ENCODE measurements around the gene SLC25A21. TPM values are rescaled to one million over a fixed set of nuclear protein-coding genes. Genes with fewer than 3 reads are reported as not detected.
"Not testable (repeated sequence)": the region's sequence is repeated elsewhere in the genome, so short reads cannot be mapped to it uniquely, and the experiment has no call there.

SLC25A21 gene
- total RNA-seq, 1 donor from 2014 or later: 6.4 TPM

DNA sequence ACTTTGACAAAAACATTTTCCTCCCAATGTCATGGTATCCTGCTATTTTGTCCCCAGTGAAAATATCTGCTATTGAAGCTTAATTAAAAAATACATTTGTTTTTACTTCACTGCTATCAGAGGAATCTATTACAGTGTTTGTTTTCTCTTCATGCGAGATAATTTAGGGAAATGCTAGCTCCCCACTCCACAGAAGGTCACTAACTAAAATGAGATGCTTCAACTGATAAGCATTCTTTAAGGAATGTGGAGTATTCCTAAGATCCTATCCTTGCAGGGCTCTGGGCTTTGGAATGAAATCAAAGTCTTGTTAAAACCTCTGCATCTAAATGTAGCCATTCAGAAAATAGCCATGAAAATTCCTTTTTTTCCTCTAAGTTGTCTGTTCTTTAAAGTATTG is 471.3 kb downstream of the SLC25A21 start:
- no peak overlapping the region for H3K4me2 ChIP-seq
- no peak overlapping the region for H3K4me3 Mint-ChIP-seq
- H3K27me3 Mint-ChIP-seq (ENCODE audit: insufficient read depth, low read depth): no peaks in the 10 kb centered on the region
- H4K20me1 ChIP-seq (ENCODE audit: low read depth): no peaks in the 10 kb centered on the region
- H2AFZ ChIP-seq (replicated peaks): no peak overlapping the region
- no peaks in the 10 kb centered on the region for H3K4me1 Mint-ChIP-seq
- H3K27ac Mint-ChIP-seq: no peak overlapping the region
- no peak overlapping the region for H3K9ac ChIP-seq
- peaks cover 7% of the 10 kb centered on the region for H3K4me1 ChIP-seq
- H3K9me3 ChIP-seq (ENCODE audit: low read depth): no peaks in the 10 kb centered on the region
- no peak overlapping the region for H3K27ac ChIP-seq
- H3K9me3 Mint-ChIP-seq: peaks cover 5% of the 10 kb centered on the region
- no peaks in the 10 kb centered on the region for H3F3A ChIP-seq (ENCODE audit: low read depth)
- H3K4me3 ChIP-seq: no peak overlapping the region
- no peaks in the 10 kb centered on the region for H3K27me3 ChIP-seq
- no peaks in the 10 kb centered on the region for H3K36me3 Mint-ChIP-seq
- TF ChIP-seq EZH2phosphoT487 (IDR thresholded peaks at IDR 0.05) (no peak), EZH2 (IDR thresholded peaks at IDR 0.05) (no peak)
- TF ChIP-seq, protein P1, sequence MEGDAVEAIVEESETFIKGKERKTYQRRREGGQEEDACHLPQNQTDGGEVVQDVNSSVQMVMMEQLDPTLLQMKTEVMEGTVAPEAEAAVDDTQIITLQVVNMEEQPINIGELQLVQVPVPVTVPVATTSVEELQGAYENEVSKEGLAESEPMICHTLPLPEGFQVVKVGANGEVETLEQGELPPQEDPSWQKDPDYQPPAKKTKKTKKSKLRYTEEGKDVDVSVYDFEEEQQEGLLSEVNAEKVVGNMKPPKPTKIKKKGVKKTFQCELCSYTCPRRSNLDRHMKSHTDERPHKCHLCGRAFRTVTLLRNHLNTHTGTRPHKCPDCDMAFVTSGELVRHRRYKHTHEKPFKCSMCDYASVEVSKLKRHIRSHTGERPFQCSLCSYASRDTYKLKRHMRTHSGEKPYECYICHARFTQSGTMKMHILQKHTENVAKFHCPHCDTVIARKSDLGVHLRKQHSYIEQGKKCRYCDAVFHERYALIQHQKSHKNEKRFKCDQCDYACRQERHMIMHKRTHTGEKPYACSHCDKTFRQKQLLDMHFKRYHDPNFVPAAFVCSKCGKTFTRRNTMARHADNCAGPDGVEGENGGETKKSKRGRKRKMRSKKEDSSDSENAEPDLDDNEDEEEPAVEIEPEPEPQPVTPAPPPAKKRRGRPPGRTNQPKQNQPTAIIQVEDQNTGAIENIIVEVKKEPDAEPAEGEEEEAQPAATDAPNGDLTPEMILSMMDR (IDR thresholded peaks at IDR 0.05): no peak
- H3K36me3 ChIP-seq: no peaks in the 10 kb centered on the region
- no peaks in the 10 kb centered on the region for H3K79me2 ChIP-seq (ENCODE audit: low read depth)
- no peak for DNase-seq (ENCODE audit: low spot score)

DNA sequence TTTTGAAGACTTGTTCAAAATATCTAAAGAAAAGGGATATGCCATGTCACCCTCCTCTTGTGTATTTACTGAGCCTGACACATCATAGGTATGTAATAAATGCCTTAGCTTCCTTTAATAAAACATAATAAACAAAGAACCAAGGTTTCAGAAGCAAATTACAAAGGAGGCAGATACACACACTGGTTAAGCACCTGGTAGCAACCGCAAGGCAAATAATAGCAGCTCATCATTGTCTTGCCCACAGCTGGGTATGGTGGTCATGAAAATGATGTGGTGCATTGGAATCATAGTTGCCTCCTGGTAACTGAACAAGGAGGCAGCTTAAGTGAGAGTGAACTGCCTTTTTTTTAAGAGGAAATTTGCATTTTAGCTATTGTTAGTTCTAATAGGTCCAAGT is 471.8 kb downstream of the SLC25A21 start:
- Histone ChIP-seq H3K79me2 (ENCODE audit: low read depth) (no peaks in the 10 kb centered on the region), H3K9ac (no peak overlapping the region), H3K27me3 (no peaks in the 10 kb centered on the region), H2AFZ (replicated peaks) (no peak overlapping the region), H3K36me3 (no peaks in the 10 kb centered on the region), H3K4me1 (peaks cover 7% of the 10 kb centered on the region), H3K4me2 (no peak overlapping the region), H3K9me3 (ENCODE audit: low read depth) (no peaks in the 10 kb centered on the region), H3K27ac (no peak overlapping the region), H3K4me3 (no peak overlapping the region), H4K20me1 (ENCODE audit: low read depth) (no peaks in the 10 kb centered on the region), H3F3A (ENCODE audit: low read depth) (no peaks in the 10 kb centered on the region)
- Mint-ChIP-seq H3K27me3 (ENCODE audit: insufficient read depth, low read depth) (no peaks in the 10 kb centered on the region), H3K4me1 (no peaks in the 10 kb centered on the region), H3K36me3 (no peaks in the 10 kb centered on the region), H3K4me3 (no peak overlapping the region), H3K9me3 (peaks cover 5% of the 10 kb centered on the region), H3K27ac (no peak overlapping the region)
- DNase-seq (ENCODE audit: low spot score): no peak
- TF ChIP-seq, protein P1 (IDR thresholded peaks at IDR 0.05): no peak
- no peak for TF ChIP-seq EZH2 (IDR thresholded peaks at IDR 0.05)
- no peak for TF ChIP-seq EZH2phosphoT487 (IDR thresholded peaks at IDR 0.05)

DNA sequence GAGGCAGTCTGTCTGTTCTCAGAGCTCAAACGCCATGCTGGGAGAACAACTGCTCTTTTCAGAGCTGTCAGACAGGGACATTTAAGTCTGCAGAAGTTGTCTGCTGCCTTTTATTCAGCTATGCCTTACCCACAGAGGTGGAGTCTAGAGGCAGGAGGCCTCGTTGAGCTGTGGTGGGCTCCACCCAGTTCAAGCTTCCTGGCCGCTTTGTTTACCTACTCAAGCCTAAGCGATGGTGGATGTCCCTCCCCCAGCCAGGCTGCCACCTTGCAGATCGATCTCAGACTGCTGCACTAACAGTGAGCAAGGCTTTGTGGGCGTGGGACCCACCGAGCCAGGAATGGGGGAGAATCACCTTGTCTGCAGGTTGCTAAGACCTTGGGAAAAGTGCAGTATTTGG is 473.0 kb downstream of the SLC25A21 start:
- not testable (repeated sequence) for H3F3A ChIP-seq (ENCODE audit: low read depth); DNase-seq (ENCODE audit: low spot score); H3K79me2 ChIP-seq (ENCODE audit: low read depth); H3K4me3 ChIP-seq; H3K4me1 Mint-ChIP-seq; H3K27me3 ChIP-seq; H3K27ac Mint-ChIP-seq; H4K20me1 ChIP-seq (ENCODE audit: low read depth); H2AFZ ChIP-seq (replicated peaks); H3K36me3 ChIP-seq; H3K4me2 ChIP-seq; H3K36me3 Mint-ChIP-seq; H3K9me3 ChIP-seq (ENCODE audit: low read depth); H3K27ac ChIP-seq; H3K4me3 Mint-ChIP-seq; H3K9ac ChIP-seq; H3K27me3 Mint-ChIP-seq (ENCODE audit: insufficient read depth, low read depth); H3K4me1 ChIP-seq
- H3K9me3 Mint-ChIP-seq: peaks cover 10% of the 10 kb centered on the region

DNA sequence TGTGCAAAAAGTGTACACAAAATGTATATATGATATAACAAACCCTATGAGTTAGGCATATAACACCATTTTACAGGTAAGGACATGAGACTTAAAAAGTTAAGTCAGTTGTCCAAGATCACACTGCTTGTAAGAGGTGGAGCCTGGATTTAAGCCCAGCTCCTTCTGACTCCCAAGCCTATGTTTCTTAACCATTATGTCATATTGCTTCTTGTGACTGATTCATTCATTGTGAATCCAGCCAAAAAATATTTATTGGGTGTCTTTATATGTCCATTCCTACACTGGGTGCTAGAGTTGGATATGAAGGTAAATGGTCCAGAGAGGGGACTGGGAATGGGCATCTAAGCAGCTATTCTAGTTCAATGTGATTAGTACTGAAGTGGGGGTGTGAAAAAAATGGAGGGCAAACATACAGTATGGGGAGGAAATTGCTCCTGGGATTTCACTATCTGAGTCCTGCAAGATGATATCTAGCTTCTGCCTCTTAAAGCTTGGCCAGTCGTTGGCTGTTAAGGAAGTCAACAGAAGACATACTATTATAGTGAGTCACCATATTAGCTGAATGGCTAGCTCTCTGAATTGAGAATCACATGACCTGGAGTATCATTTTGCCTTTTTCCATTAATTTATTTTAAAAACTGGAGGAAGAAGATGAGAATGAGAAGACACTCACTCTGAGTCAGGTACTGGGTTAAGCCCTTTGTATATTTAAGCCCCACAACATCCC is 481.9 kb downstream of the SLC25A21 start:
- H3K4me1 Mint-ChIP-seq: no peaks in the 10 kb centered on the region
- H2AFZ ChIP-seq (replicated peaks): no peak overlapping the region
- no peak overlapping the region for H3K4me2 ChIP-seq
- no peaks in the 10 kb centered on the region for H3K4me1 ChIP-seq
- H3K9me3 Mint-ChIP-seq: peaks cover 4% of the 10 kb centered on the region
- no peaks in the 10 kb centered on the region for H3K27me3 Mint-ChIP-seq (ENCODE audit: insufficient read depth, low read depth)
- H3K4me3 Mint-ChIP-seq: no peak overlapping the region
- TF ChIP-seq EZH2phosphoT487 (IDR thresholded peaks at IDR 0.05) (no peak), EZH2 (IDR thresholded peaks at IDR 0.05) (no peak)
- TF ChIP-seq, protein P1 (IDR thresholded peaks at IDR 0.05): no peak
- H3K36me3 Mint-ChIP-seq: no peaks in the 10 kb centered on the region
- no peaks in the 10 kb centered on the region for H3K79me2 ChIP-seq (ENCODE audit: low read depth)
- H3F3A ChIP-seq (ENCODE audit: low read depth): no peaks in the 10 kb centered on the region
- no peaks in the 10 kb centered on the region for H3K27me3 ChIP-seq
- no peaks in the 10 kb centered on the region for H3K36me3 ChIP-seq
- no peak overlapping the region for H3K4me3 ChIP-seq
- H4K20me1 ChIP-seq (ENCODE audit: low read depth): no peaks in the 10 kb centered on the region
- H3K9ac ChIP-seq: no peak overlapping the region
- no peak overlapping the region for H3K27ac ChIP-seq
- no peaks in the 10 kb centered on the region for H3K9me3 ChIP-seq (ENCODE audit: low read depth)
- DNase-seq (ENCODE audit: low spot score): no peak
- H3K27ac Mint-ChIP-seq: no peak overlapping the region
